Hepatocyte (in vitro differentiated cells): ENCODE data around the gene ADGRD1. TPM values are rescaled to one million over a fixed set of nuclear protein-coding genes. Genes with fewer than 3 reads are reported as not detected.

ENCODE experiments used
- DNase-seq: peaks from one replicate; pipeline ENCODE4 v3.0.0-alpha.2; 2016; ENCODE audit warnings: low spot score
- H2AFZ ChIP-seq: fragments of 200-600 bp; sonication (generic); 2 replicates; pipeline ENCODE4 v1.6.0; 2016; ENCODE audit warnings: antibody characterized with exemption, mild to moderate bottlenecking
- H3K27ac ChIP-seq: fragments of 200-600 bp; sonication (generic); 2 replicates; pipeline ENCODE4 v1.5.1; 2016; ENCODE audit warnings: mild to moderate bottlenecking
- H3K27me3 ChIP-seq: fragments of 200-600 bp; sonication (generic); 2 replicates; pipeline ENCODE4 v1.6.1; 2016
- H3K36me3 ChIP-seq: fragments of 200-600 bp; sonication (generic); replicated peaks from 2 replicates; pipeline ENCODE4 v1.5.1; 2016; ENCODE audit warnings: low read depth; ENCODE audit not compliant: insufficient read depth
- H3K4me1 ChIP-seq: fragments of 200-600 bp; sonication (generic); 2 replicates; pipeline ENCODE4 v1.5.1; 2016; ENCODE audit warnings: mild to moderate bottlenecking, moderate library complexity; ENCODE audit not compliant: insufficient read depth
- H3K4me2 ChIP-seq: fragments of 200-600 bp; sonication (generic); 2 replicates; pipeline ENCODE4 v1.6.0; 2016
- H3K4me3 ChIP-seq: fragments of 200-600 bp; sonication (generic); 2 replicates; pipeline ENCODE4 v1.5.1; 2016; ENCODE audit warnings: mild to moderate bottlenecking
- H3K79me2 ChIP-seq: fragments of 200-600 bp; sonication (generic); 2 replicates; pipeline ENCODE4 v1.6.0; 2017; ENCODE audit warnings: mild to moderate bottlenecking
- H3K9me2 ChIP-seq: fragments of 200-600 bp; sonication (generic); replicated peaks from 2 replicates; pipeline ENCODE4 v1.6.0; 2017; ENCODE audit warnings: mild to moderate bottlenecking; ENCODE audit not compliant: insufficient read depth
- H3K9me3 ChIP-seq: fragments of 200-600 bp; sonication (generic); 2 replicates; pipeline ENCODE4 v1.5.1; 2016; ENCODE audit warnings: low read depth, mild to moderate bottlenecking
- H4K20me1 ChIP-seq: fragments of 200-600 bp; sonication (generic); 2 replicates; pipeline ENCODE4 v1.6.0; 2016; ENCODE audit warnings: mild to moderate bottlenecking; ENCODE audit not compliant: insufficient read depth, poor library complexity, severe bottlenecking
- EZH2 ChIP-seq: fragments of 200-600 bp; sonication (generic); IDR thresholded peaks from 2 replicates; pipeline ENCODE4 v1.6.1; 2016; ENCODE audit warnings: antibody characterized with exemption, mild to moderate bottlenecking, borderline replicate concordance
- EZH2phosphoT487 ChIP-seq: fragments of 200-600 bp; sonication (generic); IDR thresholded peaks from one replicate; pipeline ENCODE4 v1.6.1; 2018; ENCODE audit warnings: antibody characterized with exemption, mild to moderate bottlenecking, low read depth, moderate library complexity; ENCODE audit not compliant: unreplicated experiment, severe bottlenecking
- WGBS: methylation state at CpG from one replicate; pipeline ENCODE4 v1.1.6; 2016; ENCODE audit warnings: low lambda C conversion rate; ENCODE audit errors: missing lambda C conversion rate; 5-methylcytosine and 5-hydroxymethylcytosine counted together
- polyA plus RNA-seq: library from polyadenylated mRNA; unstranded; fragments of >200 nt; fragmentation: Nextera tagmentation; extraction: Ambion mirVana; gene quantifications from 2 replicates; pipeline ENCODE4 v1.2.1, GENCODE V29; 2016
- total RNA-seq: library from RNA; depleted of rRNA; stranded (reverse); fragments of >200 nt; gene quantifications from 2 replicates; pipeline ENCODE4 v1.2.3, GENCODE V29; 2014
- TF ChIP-seq, protein P1 (sequence below): fragments of 200-600 bp; sonication (generic); IDR thresholded peaks from 2 replicates; pipeline ENCODE4 v1.5.1; 2016; ENCODE audit warnings: antibody characterized with exemption, mild to moderate bottlenecking; ENCODE audit not compliant: poor library complexity

The ADGRD1 gene
- total and polyA plus RNA-seq, 2 experiments from 2014 or later = 18.1 to 18.5 TPM

DNA sequence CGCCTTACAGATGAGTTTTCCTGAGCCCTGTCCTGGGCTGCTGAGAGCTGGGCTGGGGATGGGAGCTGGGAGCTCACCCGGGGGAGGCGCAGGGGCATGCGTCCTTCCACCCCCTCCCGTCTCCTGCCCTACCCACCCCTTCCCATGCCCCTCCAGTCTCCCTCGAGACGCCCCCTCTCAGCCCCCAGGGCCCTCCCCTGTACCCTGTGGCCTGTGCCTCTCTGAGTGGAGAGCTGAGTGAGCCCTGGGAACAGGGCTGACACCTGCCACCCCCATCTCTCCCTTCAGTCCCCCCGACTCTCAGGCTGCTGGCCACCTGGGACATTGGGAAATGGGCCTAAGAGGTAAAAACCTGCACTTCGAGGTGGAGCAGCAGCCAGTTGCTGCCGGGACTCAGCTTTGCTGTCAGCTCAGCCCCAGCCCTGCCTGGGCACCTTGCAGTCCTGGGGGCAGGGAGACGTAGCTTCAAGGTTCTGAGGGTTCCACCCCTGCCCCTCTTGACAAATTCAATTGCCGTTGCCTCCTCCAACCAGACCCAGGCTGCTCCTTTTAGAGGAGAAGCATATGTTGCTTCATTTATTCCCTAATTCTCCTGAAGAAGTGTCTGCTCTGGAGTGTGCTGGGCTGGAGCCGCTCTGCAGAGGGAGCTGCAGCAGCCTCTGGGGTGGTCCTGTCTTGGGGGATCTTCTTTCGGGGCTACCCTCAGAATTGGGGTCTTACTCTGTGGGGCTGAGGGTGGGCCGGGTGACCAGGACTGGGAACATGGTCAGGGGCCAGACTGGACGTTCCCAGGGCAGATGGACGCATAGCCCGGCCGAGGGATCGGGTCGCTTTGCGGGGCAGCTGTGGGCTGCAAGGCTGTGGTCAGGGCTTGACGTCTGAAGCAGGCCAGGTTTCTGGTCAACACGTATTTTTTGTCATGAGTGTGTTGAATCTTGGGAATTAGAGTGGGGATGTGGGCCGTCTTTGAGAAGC, 141.4 kb downstream of the ADGRD1 start:
- H3K27me3 ChIP-seq = no peaks in the 10 kb centered on the region
- H4K20me1 ChIP-seq = no peaks in the 10 kb centered on the region
- H3K9me2 ChIP-seq = no peaks in the 10 kb centered on the region
- no peaks in the 10 kb centered on the region for H3K36me3 ChIP-seq
- no peaks in the 10 kb centered on the region for H3K9me3 ChIP-seq
- DNase-seq = no peak
- 92% methylated on average over 22 of the region's 25 CpGs for WGBS
- H3K4me2 ChIP-seq = no peak overlapping the region
- H3K27ac ChIP-seq = no peak overlapping the region
- H3K79me2 ChIP-seq = no peaks in the 10 kb centered on the region
- H2AFZ ChIP-seq = no peak overlapping the region
- no peaks in the 10 kb centered on the region for H3K4me1 ChIP-seq
- no peak for TF ChIP-seq EZH2phosphoT487
- TF ChIP-seq, protein P1, sequence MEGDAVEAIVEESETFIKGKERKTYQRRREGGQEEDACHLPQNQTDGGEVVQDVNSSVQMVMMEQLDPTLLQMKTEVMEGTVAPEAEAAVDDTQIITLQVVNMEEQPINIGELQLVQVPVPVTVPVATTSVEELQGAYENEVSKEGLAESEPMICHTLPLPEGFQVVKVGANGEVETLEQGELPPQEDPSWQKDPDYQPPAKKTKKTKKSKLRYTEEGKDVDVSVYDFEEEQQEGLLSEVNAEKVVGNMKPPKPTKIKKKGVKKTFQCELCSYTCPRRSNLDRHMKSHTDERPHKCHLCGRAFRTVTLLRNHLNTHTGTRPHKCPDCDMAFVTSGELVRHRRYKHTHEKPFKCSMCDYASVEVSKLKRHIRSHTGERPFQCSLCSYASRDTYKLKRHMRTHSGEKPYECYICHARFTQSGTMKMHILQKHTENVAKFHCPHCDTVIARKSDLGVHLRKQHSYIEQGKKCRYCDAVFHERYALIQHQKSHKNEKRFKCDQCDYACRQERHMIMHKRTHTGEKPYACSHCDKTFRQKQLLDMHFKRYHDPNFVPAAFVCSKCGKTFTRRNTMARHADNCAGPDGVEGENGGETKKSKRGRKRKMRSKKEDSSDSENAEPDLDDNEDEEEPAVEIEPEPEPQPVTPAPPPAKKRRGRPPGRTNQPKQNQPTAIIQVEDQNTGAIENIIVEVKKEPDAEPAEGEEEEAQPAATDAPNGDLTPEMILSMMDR = no peak
- TF ChIP-seq EZH2 = no peak
- no peak overlapping the region for H3K4me3 ChIP-seq

DNA sequence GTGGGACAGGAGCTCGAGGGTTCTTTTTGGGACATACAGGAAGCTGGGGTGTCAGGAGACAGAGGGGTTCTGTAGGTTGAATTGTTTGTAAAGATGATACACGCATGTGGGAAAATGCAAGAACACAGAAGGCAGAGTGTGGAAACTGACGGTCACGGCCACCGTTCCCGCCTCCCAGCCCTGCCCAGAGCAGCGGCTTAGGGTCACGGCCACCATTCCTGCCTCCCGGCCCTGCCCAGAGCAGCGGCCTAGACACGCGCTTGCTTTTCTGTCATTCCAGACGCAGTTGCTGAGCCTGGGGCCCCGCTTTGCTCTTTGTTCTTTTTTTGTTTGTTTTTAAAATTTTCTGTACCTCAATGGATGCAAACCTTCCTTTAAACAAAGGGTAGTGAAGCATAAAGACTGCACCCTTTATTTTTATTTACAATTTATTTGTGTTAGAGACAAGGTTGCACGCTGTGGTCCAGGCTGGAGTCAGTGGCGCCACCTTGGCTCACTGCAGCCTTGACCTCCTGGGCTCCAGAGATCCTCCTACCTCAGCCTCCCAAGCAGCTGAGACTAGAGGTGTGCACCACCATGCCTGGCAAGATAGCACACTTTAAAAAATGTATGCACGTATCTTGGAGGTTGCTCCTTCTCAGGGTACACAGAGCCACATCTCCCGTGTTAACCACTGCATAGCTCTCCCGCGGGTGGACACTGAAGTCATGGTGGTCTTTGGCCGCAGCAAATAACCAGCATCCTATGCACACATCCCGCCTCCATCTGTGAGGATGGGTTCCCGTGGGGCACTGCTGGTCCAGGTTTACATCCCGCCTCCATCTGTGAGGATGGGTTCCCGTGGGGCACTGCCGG, 142.3 kb downstream of the ADGRD1 start:
- Histone ChIP-seq H3K4me1 (no peaks in the 10 kb centered on the region), H3K4me2 (no peak overlapping the region), H3K9me2 (no peaks in the 10 kb centered on the region), H3K36me3 (no peaks in the 10 kb centered on the region), H4K20me1 (no peaks in the 10 kb centered on the region), H2AFZ (no peak overlapping the region), H3K4me3 (no peak overlapping the region), H3K27ac (no peak overlapping the region), H3K9me3 (no peaks in the 10 kb centered on the region), H3K79me2 (no peaks in the 10 kb centered on the region), H3K27me3 (no peaks in the 10 kb centered on the region)
- TF ChIP-seq, protein P1 = no peak
- no peak for TF ChIP-seq EZH2phosphoT487
- no peak for TF ChIP-seq EZH2
- 90% methylated on average over 26 of the region's 26 CpGs for WGBS
- no peak for DNase-seq

DNA sequence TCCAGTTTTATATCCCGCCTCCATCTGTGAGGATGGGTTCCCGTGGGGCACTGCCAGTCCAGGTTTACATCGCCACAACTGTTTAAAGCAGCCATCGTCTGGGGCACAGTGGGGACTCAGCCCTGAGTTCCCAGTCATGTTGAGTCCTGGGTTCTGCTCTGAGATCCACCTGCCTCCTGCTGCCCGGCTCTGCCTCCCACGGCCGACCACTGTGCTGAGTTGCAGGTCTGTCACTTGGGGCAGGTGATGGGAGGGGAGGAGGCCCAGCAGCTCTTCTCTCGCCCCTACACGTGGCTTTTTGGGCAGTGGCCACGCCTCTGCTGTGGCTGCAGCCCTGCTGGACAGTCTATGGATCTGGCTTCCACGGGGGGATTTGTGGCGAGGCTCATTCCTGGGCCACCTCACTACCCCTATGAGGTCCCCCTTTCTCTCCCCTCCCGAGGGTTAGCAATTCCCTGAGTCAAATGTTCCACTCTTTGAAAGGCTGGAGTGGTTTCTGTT, 143.0 kb downstream of the ADGRD1 start:
- Histone ChIP-seq H2AFZ (no peak overlapping the region), H3K79me2 (no peaks in the 10 kb centered on the region), H3K27me3 (no peaks in the 10 kb centered on the region), H3K27ac (no peak overlapping the region), H3K4me1 (no peaks in the 10 kb centered on the region), H3K9me2 (no peaks in the 10 kb centered on the region), H3K9me3 (no peaks in the 10 kb centered on the region), H3K36me3 (no peaks in the 10 kb centered on the region), H3K4me2 (no peak overlapping the region), H3K4me3 (no peak overlapping the region), H4K20me1 (no peaks in the 10 kb centered on the region)
- no peak for DNase-seq
- TF ChIP-seq, protein P1 = no peak
- no peak for TF ChIP-seq EZH2phosphoT487
- no peak for TF ChIP-seq EZH2
- 89% methylated on average over 12 of the region's 13 CpGs for WGBS
